GM10847 (cell line): ENCODE data around the gene PTPRN2.

Source experiments
- POLR2A ChIP-seq: IDR thresholded peaks from 2 replicates; pipeline ENCODE4 v1.6.1; 2011; ENCODE audit not compliant: insufficient read length; ENCODE audit errors: extremely low read depth

Gene PTPRN2

DNA sequence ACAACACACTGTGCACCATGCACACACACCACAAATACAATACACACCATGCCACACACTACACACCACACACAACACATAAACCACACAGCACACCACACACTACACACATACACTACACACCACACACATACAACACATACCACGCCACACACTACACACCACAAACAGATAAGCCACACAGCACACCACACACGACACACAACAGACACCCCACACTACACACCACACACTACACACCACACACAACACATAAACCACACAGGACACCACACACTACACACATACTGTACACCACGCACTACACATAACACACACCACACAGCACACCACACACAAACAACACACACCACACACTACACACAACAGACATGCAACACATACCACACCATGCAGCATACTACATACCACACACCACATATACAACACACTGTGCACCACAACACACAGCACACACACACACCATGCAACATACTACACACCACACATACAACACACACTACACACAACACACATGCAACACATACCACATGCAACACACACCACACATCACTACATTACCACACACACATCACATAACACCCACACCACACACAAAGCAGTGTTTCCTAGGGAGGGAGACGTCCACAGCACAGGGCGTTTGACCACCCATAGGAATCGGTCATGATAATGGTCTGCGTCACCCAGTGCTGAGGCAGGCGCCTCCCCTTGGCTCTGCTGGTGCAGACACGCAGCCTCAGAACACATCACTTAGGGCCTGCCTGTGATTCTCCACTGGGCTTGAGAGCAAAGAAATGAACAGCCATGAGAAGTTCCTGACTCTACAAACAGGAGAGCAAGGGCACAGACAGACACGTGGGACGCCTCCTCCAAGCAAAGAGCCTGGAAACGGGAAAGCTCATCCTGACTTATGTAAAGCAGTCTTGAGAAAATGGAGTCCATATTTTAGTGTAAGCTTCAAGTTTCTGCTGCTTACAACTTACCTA is 458.3 kb downstream of the PTPRN2 start:
- TF ChIP-seq POLR2A, result no peak

DNA sequence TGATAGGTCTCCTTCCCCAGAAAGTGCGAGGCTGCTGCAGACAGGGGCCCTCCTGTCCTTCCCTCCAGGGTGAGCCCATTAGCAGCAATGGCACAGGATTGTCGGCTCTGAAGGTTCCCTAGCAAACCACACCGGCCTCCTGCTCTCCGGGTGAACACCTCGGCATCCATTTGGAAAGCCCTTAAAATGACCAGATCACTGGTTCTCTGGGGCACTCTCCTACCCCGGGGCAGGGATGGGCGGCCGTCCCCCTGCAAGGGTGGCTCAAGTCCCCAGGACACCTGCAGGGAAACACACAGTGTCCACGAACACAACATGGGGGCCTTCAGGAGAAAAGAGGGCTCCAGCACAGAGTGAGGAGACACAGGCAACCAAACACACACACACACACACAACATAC is 459.1 kb downstream of the PTPRN2 start:
- no peak for TF ChIP-seq POLR2A

DNA sequence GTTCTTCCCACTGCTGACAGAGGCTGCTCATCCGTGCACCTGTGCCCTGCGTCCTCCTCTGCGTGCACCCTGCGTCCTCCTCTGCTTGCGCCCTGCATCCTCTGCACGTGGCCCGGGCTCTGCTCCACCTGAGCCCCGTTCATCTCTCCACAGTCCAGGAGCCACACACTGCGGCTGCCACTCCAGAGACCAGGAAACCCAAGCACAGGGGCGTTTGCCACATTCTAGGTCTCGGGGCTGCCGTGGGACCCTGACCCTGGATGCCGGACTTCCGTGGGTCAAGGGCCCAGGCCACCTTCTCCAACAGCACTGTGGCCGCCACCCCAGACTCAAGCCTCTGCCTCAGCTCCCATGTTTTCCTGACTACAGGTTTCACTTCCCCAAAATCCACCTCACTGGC is 460.4 kb downstream of the PTPRN2 start:
- no peak for TF ChIP-seq POLR2A

DNA sequence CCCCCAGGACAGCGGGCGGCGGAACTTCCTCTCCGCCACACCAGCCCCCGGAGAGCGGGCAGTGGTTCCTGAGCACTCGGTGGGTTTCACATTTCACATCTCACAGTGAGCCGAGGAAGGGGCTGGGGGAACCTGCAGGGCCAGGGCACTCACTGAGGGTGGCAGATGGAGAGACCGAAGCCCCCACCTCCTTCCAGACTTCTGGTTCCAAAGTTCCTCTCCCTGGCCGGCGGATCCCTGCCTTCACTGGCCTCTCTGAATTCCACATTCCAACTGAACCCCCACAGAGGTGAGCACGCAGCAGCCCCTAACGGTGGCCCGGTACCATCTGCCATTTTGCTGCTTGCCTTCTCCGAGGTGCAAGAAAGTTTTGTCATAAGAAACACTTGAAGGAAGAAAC is 461.0 kb downstream of the PTPRN2 start:
- TF ChIP-seq POLR2A, result no peak

DNA sequence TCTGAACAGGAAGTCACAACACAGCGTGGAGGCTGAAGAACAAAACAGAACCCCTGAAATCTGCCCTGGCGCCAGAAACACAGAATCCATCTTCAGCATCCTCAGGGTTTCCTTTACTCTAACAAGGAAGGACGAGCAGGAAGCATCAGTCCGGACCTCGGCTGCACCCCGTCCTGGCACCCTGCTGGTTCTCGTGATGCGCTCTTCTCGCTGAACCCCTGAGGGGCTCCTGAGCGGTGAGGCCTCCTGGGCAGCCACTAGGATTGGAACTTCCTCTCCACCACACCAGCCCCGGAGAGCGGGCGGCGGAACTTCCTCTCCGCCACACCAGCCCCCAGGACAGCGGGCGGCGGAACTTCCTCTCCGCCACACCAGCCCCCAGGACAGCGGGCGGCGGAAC is 461.9 kb downstream of the PTPRN2 start:
- TF ChIP-seq POLR2A, result no peak

DNA sequence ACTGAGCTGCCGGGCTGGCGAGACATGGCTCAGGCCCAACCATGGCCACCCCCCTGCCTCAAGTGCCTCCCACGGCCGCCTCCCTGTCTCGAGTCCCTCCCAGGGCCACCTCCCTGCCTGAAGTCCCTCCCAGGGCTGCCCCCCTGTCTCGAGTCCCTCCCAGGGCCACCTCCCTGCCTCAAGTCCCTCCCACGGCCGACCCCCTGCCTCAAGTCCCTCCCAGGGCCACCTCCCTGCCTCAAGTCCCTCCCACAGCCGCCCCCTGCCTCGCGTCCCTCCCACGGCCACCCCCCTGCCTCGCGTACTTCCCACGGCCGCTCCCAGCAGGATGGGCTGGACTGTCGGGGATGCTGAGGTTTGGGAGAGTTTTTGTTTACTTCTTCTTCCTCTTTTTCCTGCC is 462.5 kb downstream of the PTPRN2 start:
- TF ChIP-seq POLR2A, result no peak

DNA sequence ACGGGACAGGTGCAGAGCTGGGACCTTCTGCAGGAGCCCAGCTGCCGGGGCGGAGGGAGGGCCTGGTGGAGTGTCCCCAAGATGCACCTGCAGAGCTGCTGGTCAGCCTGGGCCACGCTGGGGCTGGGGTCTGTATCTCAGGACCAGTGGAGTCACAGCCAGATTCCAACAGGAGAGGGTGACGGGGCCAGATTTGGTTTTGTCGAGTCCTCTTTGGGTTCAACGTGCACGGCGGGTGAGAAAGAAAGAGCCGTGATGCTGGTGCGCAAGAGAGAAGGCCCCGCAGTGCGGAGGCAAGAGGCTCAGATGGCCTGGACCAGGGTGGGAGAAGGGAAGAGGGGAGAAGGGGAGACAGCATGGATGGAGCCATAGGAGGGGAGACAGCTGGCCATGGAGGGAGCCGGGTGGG is 462.9 kb downstream of the PTPRN2 start:
- no peak for TF ChIP-seq POLR2A

DNA sequence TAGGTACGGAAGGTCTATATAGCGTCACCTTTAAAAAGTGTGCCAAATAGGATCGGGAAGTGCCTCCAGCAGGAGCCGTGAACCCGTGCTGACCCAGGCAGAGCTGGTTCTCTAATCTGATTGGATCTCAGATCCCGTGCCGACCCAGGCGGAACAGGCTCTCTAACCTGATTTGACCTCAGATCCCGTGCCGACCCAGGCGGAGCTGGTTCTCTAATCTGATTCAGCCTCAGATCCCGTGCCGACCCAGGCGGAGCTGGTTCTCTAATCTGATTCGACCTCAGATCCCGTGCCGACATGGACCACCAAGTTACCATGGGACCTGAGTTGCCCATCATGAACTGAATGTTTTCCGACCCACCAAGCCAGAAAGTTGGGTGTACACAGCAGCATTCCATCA is 463.9 kb downstream of the PTPRN2 start:
- no peak for TF ChIP-seq POLR2A

DNA sequence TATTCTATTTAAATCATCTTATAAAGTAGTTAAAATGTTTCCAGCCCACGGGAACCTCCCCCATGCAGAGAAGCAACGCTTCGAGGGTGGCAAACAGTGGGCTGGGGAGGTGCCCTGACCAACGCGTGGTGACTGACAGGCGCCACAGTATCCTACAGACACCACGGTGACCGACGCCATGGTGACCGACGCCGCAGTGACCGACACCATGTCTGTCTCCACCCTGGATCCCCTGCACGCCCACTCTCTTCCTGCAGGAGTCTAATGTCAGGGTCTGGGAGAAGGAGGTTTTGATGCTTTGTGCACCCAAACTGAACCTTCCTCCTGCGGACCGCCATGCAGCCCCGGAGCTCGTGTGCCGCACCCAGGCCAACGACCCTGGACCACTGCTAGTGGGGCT is 464.4 kb downstream of the PTPRN2 start:
- TF ChIP-seq POLR2A, result no peak

DNA sequence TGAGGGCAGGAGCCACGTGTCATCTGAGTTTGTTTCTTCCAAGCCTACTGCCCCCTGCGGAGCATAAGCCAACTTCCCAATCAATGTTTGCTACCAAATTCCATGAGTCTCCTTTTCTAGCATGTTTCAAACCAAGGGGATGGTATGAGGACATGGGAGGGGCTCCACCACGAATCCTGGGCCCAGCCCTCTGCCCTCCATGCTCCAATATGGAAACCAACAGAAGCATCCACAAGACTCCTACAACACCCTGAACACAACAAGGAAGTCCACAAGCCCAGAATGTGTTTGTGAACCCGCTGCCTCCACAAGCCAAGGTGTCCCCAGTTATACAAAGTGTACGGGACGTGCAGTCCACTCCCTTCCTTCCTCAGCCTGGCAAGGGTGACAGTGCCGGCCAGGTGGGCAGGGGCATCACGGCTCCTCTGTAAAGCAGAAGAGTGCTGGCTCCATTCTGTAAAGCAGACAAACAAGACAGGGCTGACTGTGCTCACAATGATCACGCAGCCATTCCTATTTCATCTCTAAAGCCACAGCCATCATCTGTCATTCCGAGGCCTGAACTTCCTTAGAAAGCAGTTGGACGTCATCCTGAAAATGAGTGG is 466.1 kb downstream of the PTPRN2 start:
- no peak for TF ChIP-seq POLR2A

DNA sequence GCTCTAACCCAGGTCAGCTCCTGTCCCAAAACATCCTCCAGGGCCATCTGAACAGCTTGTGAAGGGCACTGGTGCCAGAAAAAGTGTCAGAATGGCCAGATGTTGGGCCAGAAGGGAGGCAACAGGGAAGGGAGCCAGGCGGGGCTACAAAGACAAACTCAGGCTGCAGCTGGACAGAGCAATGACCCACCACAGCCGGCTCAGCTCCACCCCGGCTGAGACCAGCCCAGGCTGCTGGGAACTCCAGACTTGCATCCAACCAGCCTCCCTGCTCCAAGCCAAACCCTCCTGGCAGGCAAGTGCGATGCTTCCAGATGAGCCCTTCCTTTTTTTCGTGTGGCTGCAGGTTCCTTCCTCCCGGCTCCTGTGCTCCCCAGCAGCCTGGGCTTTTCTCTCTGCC is 466.9 kb downstream of the PTPRN2 start:
- no peak for TF ChIP-seq POLR2A

DNA sequence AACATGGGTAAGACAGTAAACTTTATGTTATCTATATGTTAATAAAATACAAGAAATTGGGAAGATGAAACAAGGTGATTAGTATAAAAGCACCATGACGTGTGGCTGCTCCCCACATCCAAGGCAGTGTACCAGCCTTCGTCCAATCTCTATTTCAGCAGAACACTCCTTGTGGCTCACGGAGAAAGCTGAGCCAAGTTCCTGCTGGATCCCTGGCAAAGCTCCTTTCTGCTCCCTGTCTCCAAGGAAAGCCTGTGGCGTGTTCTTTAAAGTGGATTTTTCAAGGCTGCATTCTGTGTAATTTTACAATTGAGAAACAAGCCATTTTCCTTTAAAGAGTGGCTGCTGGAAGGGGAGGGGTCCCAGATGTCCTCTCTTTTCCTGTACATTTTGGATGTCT is 467.3 kb downstream of the PTPRN2 start:
- no peak for TF ChIP-seq POLR2A

DNA sequence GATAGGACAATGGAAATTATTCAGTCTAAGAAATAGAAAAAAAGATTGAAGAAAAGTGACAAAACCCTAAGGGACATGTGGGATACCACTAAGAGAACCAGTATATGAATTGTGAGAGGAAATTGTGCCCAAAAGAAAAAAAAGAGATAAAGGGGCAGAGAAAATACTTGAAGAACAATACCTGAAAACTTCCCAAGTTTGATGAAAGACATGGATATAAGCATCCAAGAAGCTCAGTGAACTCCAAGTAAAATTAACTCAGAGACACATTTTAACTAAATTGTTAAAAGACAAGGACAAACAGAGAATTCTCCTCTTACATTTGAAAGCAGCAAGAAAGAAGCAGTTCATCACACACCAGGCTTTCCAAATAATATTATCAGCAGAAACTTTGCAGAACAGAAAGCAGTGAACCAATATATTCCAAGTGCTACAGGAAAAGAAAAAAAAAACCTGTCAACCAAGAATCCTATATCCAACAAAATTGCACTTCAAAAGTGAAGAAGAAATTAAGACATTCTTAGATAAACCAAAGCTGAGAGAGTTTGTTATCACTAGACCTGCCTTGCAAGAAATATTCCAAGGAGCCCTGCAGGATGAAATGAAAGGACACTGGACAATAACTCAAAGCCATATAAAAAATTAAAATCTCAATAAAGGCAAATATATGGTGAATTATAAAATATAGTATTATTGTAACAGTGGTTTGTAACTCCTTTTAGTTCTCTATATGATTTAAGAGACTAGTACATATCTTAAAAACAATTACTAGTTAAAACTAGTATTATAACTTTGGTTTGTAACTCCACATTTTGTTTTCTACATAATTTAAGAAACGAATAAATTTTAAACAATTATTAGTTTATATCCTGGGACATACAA is 470.0 kb downstream of the PTPRN2 start:
- TF ChIP-seq POLR2A, result no peak

DNA sequence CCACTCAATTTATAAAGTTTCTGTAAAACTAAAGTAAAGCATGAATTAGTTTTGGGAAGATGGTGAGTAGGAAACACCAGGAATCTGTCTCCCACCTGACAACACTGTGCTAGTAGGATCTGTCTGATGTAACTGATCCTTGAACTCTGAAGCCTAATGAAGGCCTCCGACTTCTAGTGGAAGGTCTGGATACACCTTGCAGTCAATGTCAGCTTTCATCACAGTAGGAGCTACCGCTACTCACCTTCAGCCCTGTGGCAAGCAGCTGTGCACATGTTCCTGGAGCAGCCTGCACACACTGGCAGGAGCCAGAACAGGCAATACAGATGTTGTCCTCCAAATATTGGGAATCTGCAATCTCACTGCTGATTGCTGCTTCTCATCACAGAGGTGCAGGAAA is 471.4 kb downstream of the PTPRN2 start:
- no peak for TF ChIP-seq POLR2A

DNA sequence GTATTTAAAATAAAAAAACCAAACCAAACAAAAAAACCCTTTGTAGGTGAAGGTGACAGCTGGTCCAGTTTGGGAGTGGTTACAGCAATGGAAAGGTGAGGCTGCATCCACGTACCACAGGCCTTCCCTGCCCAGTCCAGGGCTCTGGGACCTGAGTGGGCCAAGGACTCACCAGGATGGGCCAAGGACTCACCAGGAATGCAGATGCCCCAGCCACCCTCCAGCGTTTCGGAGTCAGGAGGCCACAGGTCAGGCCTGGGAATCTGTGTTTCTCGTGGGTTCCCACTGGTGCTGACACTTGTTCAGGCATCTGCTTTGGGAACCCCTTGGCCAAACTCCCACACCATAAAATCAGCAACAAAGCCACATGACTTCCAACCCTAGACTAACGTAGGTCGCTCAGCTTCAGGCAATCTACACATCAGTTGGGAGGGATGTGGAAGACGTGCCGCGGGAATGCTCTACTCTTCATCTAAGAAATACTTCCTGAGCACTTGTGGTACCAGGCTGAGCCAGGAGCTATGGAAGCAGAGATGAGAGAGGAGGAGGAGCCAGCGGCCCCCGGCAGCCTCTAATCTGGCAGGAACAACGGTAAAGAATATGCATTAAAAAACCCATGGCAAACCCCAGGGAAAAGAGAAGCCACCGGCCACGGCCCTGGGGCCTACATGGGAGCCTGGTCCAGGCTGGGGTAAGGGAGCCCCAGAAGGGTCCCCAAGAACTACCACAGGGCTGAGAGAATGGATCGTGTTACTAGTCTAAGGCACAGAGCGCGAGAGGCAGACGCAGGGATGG is 473.4 kb downstream of the PTPRN2 start:
- no peak for TF ChIP-seq POLR2A

DNA sequence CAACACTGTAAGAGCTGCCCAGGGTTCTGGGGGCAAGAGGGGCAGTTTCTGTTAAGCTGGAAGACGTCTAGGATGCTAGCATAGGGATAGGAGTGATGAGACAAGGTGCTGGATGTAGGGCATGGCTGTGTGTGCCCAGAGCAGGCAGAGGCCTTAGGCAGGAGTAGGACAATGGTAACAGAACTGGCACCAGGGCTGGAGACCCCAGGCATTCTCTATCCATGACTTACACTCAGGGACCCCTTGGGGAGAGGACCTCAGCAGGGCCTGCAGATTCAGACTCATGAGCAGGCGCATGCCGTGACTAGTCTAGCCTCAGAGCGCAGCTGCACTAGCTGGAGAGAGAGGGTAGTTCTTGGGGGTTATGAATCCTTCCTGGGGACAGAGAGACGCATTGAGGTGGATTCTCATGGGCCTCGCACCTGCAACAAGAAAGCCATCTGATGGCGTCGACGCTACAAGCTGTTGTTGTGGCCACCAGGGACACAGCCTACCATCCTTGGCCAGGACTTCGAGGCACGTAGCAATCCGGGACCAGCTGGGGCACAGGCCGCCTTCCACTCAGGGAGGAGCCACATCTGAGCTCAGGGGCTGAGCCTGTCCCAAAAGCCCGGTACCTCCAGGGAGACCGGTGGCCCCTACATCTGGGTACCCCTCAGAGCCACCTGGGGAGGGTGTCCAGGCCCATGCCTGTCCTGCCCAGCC is 474.1 kb downstream of the PTPRN2 start:
- TF ChIP-seq POLR2A, result no peak
